ENCODE results near the gene TMCO2. TPM values are rescaled to one million over a fixed set of nuclear protein-coding genes. Genes with fewer than 3 reads are reported as not detected.

TMCO2 gene
- total RNA-seq, 2 donors from 2014 or later, result not detected

- DNase-seq, result no peak
- intact Hi-C loops (cut with DNase I, micrococcal nuclease), result no loop called here
- no peak for ATAC-seq
Observed at GRCh38 chr1:40299366-40300248, 51.9 kb downstream of the TMCO2 start.

DNA sequence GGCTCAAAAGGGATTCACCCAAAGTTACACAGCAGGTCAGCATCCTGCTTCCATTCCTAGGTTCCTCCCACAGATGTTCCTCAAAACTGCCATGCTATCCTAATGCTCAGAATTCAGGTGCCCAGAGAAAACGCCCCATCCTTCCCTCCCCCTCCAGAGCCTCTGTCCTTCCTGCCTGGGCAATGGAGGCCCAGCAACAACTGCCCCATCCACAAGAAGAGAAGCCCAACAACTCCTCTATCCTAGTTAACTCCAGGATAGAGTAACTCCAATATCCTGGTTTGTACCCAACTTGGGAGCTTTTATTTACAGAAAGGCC lies 52.5 kb downstream of the TMCO2 start:
- ATAC-seq (no peak), DNase-seq (no peak)
- intact Hi-C loops (cut with DNase I, micrococcal nuclease), result no loop called here

- intact Hi-C loops (cut with DNase I, micrococcal nuclease), result no loop called here
- no peak for ATAC-seq
- DNase-seq, result no peak
Observed at GRCh38 chr1:40300651-40301050, 52.9 kb downstream of the TMCO2 start.

DNA sequence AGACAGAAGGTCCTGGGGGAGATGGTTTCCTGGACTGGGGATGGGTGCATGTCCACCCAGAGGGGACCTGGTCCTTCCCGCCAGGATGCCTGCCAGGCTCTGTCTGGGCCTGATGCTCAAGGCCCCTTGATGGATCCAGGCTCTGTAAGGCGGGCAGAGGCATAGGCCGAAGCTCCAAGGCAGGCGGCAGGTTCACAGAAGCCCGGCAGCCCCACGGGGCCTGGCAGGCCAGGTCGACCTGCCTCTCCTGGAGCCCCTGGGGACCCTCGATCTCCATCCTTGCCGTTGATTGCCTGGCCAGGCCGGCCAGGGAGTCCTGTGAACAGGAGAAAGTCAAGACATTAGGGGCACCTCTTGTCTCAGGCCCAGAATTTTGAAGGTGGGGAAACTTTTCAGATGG lies 53.3 kb downstream of the TMCO2 start:
- DNase-seq (no peak), ATAC-seq (no peak)
- intact Hi-C loops (cut with DNase I, micrococcal nuclease), result no loop called here

Other genes with a start within 250 kb of the TMCO2 start
- gene CAP1, start 207.2 kb upstream of the TMCO2 start, total RNA-seq, result 100 to 1,000 TPM; 474 to 514 TPM
- 10 to 100 TPM; 17.5 to 28.6 TPM for gene PPT1, start 150.7 kb upstream of the TMCO2 start, total RNA-seq
- 10 to 100 TPM in 1 of 2 donors, 1 to 10 TPM in 1; 9.5 to 14.7 TPM for gene RLF, start 86.5 kb upstream of the TMCO2 start, total RNA-seq
- 10 to 100 TPM; 47.7 to 55.2 TPM for gene ZMPSTE24, start 10.3 kb downstream of the TMCO2 start, total RNA-seq
- 1 to 10 TPM; 3.7 to 5.7 TPM for gene COL9A2, start 69.3 kb downstream of the TMCO2 start, total RNA-seq
- 10 to 100 TPM; 23.9 to 27.2 TPM for gene SMAP2, start 125.8 kb downstream of the TMCO2 start, total RNA-seq
- gene ZFP69B, start 202.5 kb downstream of the TMCO2 start, total RNA-seq, result 1 to 10 TPM in 1 of 2 donors, under 1 TPM in 1; 0.98 to 1.5 TPM
- gene ZFP69, start 229.4 kb downstream of the TMCO2 start, total RNA-seq, result 1 to 10 TPM; 2.5 to 2.6 TPM